Left renal pelvis (tissue), 4 donors: ENCODE data around the gene SNED1. TPM values are rescaled to one million over a fixed set of nuclear protein-coding genes. Genes with fewer than 3 reads are reported as not detected.

Experiments
- DNase-seq, 4 donors: peaks; one replicate each; pipeline ENCODE4 v3.0.0-alpha.2; 2013; ENCODE audit warnings: low read depth in 4 of 4, low spot score in 3 of 4
- polyA plus RNA-seq, 4 donors: library from polyadenylated mRNA; unstranded; fragments of 120-200 nt; gene quantifications; one replicate each; pipeline ENCODE4 v1.2.1, GENCODE V29; 2013; ENCODE audit not compliant: insufficient read length in 4 of 4

Gene SNED1
- polyA plus RNA-seq, 4 donors = 7.3 to 10.8 (median 8.6) TPM

- DNase-seq = no peak
Observed at GRCh38 chr2:241140445-241140840, 142.0 kb downstream of the SNED1 start.

- DNase-seq = no peak
Observed at GRCh38 chr2:241141214-241141770, 142.9 kb downstream of the SNED1 start.

GRCh38 chr2:241142063-241142462 is 143.6 kb downstream of the SNED1 start:
- DNase-seq = no peak

- no peak for DNase-seq
Observed at GRCh38 chr2:241142593-241142992, 144.2 kb downstream of the SNED1 start.

Other genes starting within 250 kb of the SNED1 start
- 10 to 100 TPM in 2 of 4 donors, 1 to 10 TPM in 2; 7.4 to 11.6 (median 10.6) TPM for gene KIF1A, start 178.4 kb upstream of the SNED1 start, polyA plus RNA-seq
- gene AGXT, start 129.8 kb upstream of the SNED1 start, polyA plus RNA-seq = 1 to 10 TPM in 1 of 4 donors, under 1 TPM in 2, not detected in 1; 0.06 to 1.8 (median 0.15) TPM
- 1 to 10 TPM in 3 of 4 donors, under 1 TPM in 1; 0.18 to 2.5 (median 1.6) TPM for gene MAB21L4, start 102.5 kb upstream of the SNED1 start, polyA plus RNA-seq
- under 1 TPM; 0.03 to 0.09 (median 0.05) TPM for gene CROCC2, start 92.3 kb upstream of the SNED1 start, polyA plus RNA-seq
- gene MTERF4, start 103.7 kb downstream of the SNED1 start, polyA plus RNA-seq = 10 to 100 TPM; 55.4 to 76.9 (median 67.5) TPM
- gene PASK, start 150.9 kb downstream of the SNED1 start, polyA plus RNA-seq = 10 to 100 TPM in 3 of 4 donors, 1 to 10 TPM in 1; 9.8 to 26.4 (median 17.2) TPM
- gene PPP1R7, start 151.8 kb downstream of the SNED1 start, polyA plus RNA-seq = 10 to 100 TPM; 47.7 to 81.0 (median 79.2) TPM
- 1 to 10 TPM in 3 of 4 donors, under 1 TPM in 1; 0.85 to 3.3 (median 1.6) TPM for gene ANO7, start 190.1 kb downstream of the SNED1 start, polyA plus RNA-seq